Breast epithelium (tissue), 4 donors: ENCODE results near the gene RBM17. TPM values are rescaled to one million over a fixed set of nuclear protein-coding genes. Genes with fewer than 3 reads are reported as not detected.

Experiments
- DNase-seq, 2 donors: peaks; one replicate each; pipeline ENCODE4 v3.0.0-alpha.2; 2019; ENCODE audit warnings: low spot score in 2 of 2
- H3K27ac ChIP-seq, 2 donors: fragments of 200-600 bp; sonication (generic) in 1 of 2; one replicate each; pipeline ENCODE4 v1.5.1; 2016 to 2019; ENCODE audit warnings: mild to moderate bottlenecking in 1 of 2
- H3K27me3 ChIP-seq, 2 donors: fragments of 200-600 bp; sonication (generic) in 1 of 2; one replicate each; pipeline versions ENCODE4 v1.5.1 to v1.6.0; 2017 to 2019; ENCODE audit warnings: control low read depth in 1 of 2, mild to moderate bottlenecking in 1 of 2
- H3K36me3 ChIP-seq: fragments of 200-600 bp; one replicate; pipeline ENCODE4 v1.5.1; 2019
- H3K4me1 ChIP-seq, 2 donors: fragments of 200-600 bp; sonication (generic); one replicate each; pipeline ENCODE4 v1.5.1; 2016 to 2019; ENCODE audit warnings: control low read depth in 1 of 2
- H3K4me3 ChIP-seq, 3 donors: fragments of 200-600 bp; sonication (generic); 1 replicate in 2 of 3; 2 replicates in 1 of 3; pipeline ENCODE4 v1.5.1; 2016 to 2019; ENCODE audit warnings: mild to moderate bottlenecking in 3 of 3, moderate library complexity in 2 of 3
- H3K9me3 ChIP-seq, 2 donors: fragments of 200-600 bp; sonication (generic) in 1 of 2; one replicate each; pipeline ENCODE4 v1.5.1; 2016 to 2019; ENCODE audit warnings: control low read depth in 1 of 2
- POLR2A ChIP-seq: fragments of 450-650 bp; IDR thresholded peaks from one replicate; pipeline ENCODE4 v1.6.1; 2016; ENCODE audit warnings: antibody characterized with exemption, mild to moderate bottlenecking, moderate library complexity
- POLR2AphosphoS5 ChIP-seq, 3 donors: sonication (generic); formaldehyde crosslinking; IDR thresholded peaks; one replicate each; pipeline ENCODE4 v1.6.1; 2017; ENCODE audit warnings: antibody characterized with exemption in 3 of 3
- intact Hi-C: fragments of 100-400 bp; cut with DNase I; formaldehyde crosslinking; loops from one replicate; pipeline ENCODE4 v1.15.1; 2023; ENCODE audit warnings: low total_unique reads
- total RNA-seq, 3 donors: library from RNA; depleted of rRNA; stranded (reverse); fragments of >200 nt; gene quantifications; one replicate each; pipeline ENCODE4 v1.1.0, GENCODE V29; 2016
- TF ChIP-seq, protein P1 (sequence below), 3 donors: fragments of 450-650 bp; IDR thresholded peaks; one replicate each; pipeline ENCODE4 v1.5.1; 2016 to 2017; ENCODE audit warnings: antibody characterized with exemption in 3 of 3, mild to moderate bottlenecking in 3 of 3, moderate library complexity in 3 of 3

The RBM17 gene
- total RNA-seq, 3 donors from 2014 or later, result 62.4 to 72.4 (median 68.2) TPM

DNA sequence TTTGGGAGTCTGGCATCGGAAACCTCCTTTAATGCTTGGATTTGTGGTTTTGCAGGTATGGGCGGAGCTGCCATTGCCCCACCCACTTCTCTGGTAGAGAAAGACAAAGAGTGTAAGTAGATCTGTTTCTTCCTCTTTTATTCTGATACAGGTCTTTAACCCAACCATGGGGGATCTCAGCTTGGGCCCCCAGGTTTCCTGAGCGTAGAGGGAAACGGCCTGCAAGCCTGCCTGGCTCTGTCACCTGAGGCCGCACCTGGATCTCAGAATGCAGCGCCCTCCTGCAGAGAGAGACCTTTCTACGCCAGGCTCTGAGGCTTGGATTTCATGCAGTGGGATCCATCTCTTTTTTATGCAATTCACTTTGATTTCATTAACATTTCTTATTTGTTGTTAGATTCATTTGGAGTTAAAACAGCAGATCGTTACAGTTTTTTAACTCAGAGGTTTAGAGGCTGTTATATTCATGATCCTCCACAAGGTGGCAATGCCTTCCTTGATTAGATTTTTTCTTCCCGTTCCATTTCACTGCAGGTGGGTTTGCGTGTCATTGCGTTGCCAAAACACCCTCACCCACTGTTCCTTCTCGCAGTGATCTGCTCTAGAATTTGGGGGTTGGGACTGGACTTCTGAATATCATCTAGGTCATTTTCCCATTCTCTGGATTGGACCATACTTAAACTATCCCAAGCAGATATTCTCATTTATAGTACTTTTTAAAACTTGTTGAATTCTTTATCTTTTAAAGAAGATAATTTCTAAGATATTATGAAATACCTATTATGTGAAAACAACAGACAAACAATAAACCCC is 20.0 kb downstream of the RBM17 start:
- no peaks in the 10 kb centered on the region for H3K4me1 ChIP-seq
- no peaks in the 10 kb centered on the region for H3K27me3 ChIP-seq
- H3K27ac ChIP-seq, result no peak overlapping the region
- TF ChIP-seq POLR2AphosphoS5 (IDR thresholded peaks at IDR 0.05), result no peak
- TF ChIP-seq, protein P1, sequence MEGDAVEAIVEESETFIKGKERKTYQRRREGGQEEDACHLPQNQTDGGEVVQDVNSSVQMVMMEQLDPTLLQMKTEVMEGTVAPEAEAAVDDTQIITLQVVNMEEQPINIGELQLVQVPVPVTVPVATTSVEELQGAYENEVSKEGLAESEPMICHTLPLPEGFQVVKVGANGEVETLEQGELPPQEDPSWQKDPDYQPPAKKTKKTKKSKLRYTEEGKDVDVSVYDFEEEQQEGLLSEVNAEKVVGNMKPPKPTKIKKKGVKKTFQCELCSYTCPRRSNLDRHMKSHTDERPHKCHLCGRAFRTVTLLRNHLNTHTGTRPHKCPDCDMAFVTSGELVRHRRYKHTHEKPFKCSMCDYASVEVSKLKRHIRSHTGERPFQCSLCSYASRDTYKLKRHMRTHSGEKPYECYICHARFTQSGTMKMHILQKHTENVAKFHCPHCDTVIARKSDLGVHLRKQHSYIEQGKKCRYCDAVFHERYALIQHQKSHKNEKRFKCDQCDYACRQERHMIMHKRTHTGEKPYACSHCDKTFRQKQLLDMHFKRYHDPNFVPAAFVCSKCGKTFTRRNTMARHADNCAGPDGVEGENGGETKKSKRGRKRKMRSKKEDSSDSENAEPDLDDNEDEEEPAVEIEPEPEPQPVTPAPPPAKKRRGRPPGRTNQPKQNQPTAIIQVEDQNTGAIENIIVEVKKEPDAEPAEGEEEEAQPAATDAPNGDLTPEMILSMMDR (IDR thresholded peaks at IDR 0.05), result peak; percentile 55 to 81 (median 66)
- no peak overlapping the region for H3K4me3 ChIP-seq
- no peaks in the 10 kb centered on the region for H3K9me3 ChIP-seq
- DNase-seq, result no peak
- H3K36me3 ChIP-seq, result peaks cover 19% of the 10 kb centered on the region
- intact Hi-C loops, result no loop called here

DNA sequence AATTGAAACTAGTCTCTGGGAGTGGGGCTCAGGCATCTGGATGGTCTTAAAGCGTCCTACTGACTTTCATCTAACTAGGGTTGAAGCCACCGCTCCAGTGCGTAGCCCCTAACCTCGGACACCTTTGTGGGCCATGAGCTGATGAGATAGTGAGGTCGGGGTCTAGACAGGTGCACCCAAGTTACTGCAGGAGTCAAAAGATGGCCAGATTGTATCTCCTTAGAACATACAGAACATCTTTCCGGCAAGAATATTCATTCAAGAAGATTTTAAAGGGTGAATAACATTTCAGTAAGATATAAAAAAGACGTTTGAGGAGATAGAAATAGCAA is 20.6 kb downstream of the RBM17 start:
- Histone ChIP-seq H3K36me3 (peaks cover 19% of the 10 kb centered on the region), H3K27ac (no peak overlapping the region), H3K27me3 (no peaks in the 10 kb centered on the region), H3K4me1 (no peaks in the 10 kb centered on the region), H3K9me3 (no peaks in the 10 kb centered on the region), H3K4me3 (no peak overlapping the region)
- TF ChIP-seq POLR2A, result no peak
- no peak for TF ChIP-seq POLR2AphosphoS5 (IDR thresholded peaks at IDR 0.05)
- TF ChIP-seq, protein P1 (IDR thresholded peaks at IDR 0.05), result no peak
- no peak for DNase-seq
- intact Hi-C loops, result no loop called here

DNA sequence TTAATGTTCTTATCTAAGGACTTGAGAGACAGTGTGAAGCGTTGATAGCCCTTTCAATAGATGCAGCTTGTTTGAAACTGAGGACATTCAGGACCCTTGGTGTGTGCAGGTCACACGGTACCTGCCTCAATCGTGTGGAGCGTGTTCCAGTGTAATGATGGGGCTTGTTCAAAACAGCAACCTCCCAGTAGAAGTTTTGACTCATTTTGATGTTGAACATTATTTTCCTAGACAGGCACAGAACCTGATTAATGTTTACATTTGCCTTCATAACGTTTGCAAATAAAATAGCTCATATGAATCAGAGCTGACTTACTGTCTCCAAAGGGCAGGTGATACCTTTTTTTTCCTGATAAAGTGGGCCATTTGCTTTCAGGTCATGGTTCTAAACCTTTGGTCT is 21.3 kb downstream of the RBM17 start:
- TF ChIP-seq, protein P1 (IDR thresholded peaks at IDR 0.05), result no peak
- no peak for TF ChIP-seq POLR2A
- no peak for TF ChIP-seq POLR2AphosphoS5 (IDR thresholded peaks at IDR 0.05)
- H3K9me3 ChIP-seq, result no peaks in the 10 kb centered on the region
- no peak overlapping the region for H3K4me3 ChIP-seq
- no peaks in the 10 kb centered on the region for H3K27me3 ChIP-seq
- H3K4me1 ChIP-seq, result no peaks in the 10 kb centered on the region
- intact Hi-C loops, result loop anchor here (10.0 kb wide), 1 partner anchor 105 kb away; no protein-coding TSS in a partner anchor
- H3K27ac ChIP-seq, result no peak overlapping the region
- DNase-seq, result no peak
- H3K36me3 ChIP-seq, result peaks cover 19% of the 10 kb centered on the region

DNA sequence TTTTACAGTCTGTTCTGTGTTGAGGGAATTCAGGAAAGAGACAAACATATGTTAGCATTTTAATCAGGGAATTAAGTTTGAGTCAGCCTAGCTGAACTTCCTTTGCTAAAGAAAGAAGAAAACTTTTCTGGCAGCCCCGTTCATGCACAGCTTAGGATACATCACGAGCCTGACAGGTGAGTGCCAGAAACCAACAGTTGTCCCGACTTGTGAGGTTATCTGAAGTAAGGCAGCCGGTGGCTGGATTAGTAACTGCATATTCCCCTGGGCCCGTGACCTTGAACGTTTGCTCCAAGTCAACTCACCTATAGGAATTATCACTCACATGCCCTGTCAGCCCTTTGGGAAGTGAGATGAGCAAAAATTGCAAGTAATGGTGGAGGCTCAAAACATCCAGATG is 24.1 kb downstream of the RBM17 start:
- DNase-seq, result no peak
- no peak overlapping the region for H3K27ac ChIP-seq
- no peaks in the 10 kb centered on the region for H3K4me1 ChIP-seq
- intact Hi-C loops, result loop anchor here (10.0 kb wide), 1 partner anchor 102 kb away; no protein-coding TSS in a partner anchor
- H3K27me3 ChIP-seq, result no peaks in the 10 kb centered on the region
- TF ChIP-seq, protein P1 (IDR thresholded peaks at IDR 0.05), result no peak
- TF ChIP-seq POLR2AphosphoS5 (IDR thresholded peaks at IDR 0.05) (no peak), POLR2A (no peak)
- H3K4me3 ChIP-seq, result no peak overlapping the region
- no peaks in the 10 kb centered on the region for H3K9me3 ChIP-seq
- H3K36me3 ChIP-seq, result peaks cover 13% of the 10 kb centered on the region

DNA sequence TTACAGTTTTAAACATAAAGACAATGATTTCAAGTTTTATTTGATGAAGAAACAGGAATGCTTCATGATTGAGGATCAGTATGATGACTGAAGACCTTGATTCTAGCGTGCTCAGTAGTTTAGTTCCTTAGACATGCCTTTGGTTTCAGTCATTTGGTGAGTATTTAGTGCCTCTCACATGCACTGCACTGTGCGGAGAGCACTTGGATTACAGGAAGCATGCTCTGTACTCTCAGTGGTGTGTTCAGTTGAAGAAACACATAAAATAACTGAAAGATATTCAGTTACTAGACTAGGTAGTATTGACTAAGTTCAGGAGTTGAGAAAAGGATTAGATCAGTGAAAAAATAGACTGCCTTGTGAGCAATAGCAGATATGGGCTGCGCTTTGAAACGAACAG is 25.5 kb downstream of the RBM17 start:
- DNase-seq, result no peak
- TF ChIP-seq, protein P1 (IDR thresholded peaks at IDR 0.05), result no peak
- TF ChIP-seq POLR2AphosphoS5 (IDR thresholded peaks at IDR 0.05), result no peak
- no peak for TF ChIP-seq POLR2A
- intact Hi-C loops, result loop anchor here (10.0 kb wide), 1 partner anchor 101 kb away; no protein-coding TSS in a partner anchor
- H3K27ac ChIP-seq, result peak overlapping the region; percentile 17 to 71
- no peaks in the 10 kb centered on the region for H3K27me3 ChIP-seq
- no peaks in the 10 kb centered on the region for H3K4me1 ChIP-seq
- no peak overlapping the region for H3K4me3 ChIP-seq
- no peaks in the 10 kb centered on the region for H3K9me3 ChIP-seq
- H3K36me3 ChIP-seq, result peaks cover 13% of the 10 kb centered on the region
